Ammon's horn (tissue), 1 donor: ENCODE results near the gene RIBC2.

ENCODE experiments used
- DNase-seq: peaks from one replicate; pipeline ENCODE4 v3.0.0-alpha.2; 2016; ENCODE audit warnings: low spot score

RIBC2 gene

GRCh38 chr22:45473626-45474237, 60.2 kb downstream of the RIBC2 start:
- no peak for DNase-seq

DNA sequence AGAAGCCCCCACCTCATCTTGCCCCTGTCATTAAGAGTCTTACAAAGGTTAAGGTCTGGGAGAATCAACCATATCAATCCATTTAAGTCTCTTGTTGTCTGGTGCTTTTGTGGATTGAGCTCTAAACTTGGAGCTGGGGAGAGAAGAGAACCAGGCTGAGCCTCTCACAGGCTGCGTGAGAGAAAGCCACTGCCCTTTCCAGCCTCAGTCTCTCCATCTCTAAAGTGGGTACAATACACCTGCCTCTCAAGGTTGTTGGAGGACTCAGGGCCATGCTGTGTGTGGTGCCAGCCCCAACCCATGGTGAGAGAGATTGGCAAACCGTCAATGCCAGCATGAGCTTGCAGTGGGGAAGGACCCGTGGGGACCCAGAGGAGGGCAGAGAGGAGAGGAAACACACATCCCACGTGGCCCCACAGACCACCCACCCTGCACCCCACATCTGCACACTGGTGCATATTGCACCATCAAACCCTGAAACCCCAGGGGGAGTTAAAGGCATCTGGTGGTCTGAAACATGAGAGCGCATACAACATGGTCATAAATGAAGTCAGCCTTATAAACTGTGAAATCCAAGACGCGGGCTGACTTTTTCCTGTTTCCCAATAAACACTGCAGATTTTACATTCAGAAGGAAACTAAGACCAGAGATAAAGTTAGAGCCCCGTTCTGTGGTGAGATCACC, 61.7 kb downstream of the RIBC2 start:
- DNase-seq: no peak

DNA sequence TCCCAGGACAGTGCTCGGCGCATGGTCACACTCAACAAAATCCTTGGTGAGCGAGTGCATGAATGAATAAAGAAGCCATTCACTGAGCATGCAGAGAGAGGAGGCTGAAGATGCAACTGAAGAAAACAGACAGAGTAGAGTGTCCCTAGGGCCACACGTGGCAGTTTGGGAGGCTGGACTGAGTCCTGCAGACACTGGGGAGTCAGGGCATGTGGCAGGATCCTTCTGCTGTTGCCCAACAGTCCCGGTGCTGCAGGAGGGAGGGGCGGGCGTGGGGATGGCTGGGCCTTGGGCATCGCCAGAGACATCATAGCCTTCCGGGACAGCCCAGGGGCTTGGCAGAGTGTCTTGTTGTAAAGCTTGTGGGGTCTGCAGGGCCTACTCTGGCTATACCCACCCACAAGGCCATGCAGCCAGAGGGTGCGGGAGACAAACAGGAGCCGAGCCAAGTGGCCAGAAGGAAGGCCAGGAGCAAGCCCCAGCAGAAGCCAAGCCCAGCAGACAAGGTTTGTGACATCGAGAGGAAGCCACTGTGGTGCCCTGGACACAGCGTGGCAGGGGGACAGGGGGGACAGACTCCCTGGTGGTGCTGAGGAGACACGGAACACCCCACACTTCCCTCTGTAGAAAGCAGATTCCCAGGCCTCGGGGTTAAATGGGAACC, 62.5 kb downstream of the RIBC2 start:
- no peak for DNase-seq

DNA sequence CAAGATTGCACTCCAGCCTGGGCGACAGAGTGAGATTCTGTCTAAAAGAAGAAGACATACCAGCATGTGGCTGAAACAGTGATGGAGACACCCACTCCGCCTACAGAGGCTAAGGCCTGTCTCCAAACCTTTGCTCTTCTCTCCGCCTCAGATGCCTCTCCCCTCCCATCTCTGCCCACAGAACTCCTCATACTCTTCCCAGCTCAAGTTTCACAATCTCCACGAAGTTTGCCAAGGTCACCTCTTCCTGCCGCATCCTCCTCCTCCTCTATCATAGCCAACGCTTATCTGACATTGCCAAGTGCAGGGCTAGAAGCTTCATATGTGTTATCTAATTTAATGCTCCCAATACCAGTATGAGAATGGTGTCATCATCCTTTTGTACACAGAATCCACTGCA, 63.3 kb downstream of the RIBC2 start:
- no peak for DNase-seq

DNA sequence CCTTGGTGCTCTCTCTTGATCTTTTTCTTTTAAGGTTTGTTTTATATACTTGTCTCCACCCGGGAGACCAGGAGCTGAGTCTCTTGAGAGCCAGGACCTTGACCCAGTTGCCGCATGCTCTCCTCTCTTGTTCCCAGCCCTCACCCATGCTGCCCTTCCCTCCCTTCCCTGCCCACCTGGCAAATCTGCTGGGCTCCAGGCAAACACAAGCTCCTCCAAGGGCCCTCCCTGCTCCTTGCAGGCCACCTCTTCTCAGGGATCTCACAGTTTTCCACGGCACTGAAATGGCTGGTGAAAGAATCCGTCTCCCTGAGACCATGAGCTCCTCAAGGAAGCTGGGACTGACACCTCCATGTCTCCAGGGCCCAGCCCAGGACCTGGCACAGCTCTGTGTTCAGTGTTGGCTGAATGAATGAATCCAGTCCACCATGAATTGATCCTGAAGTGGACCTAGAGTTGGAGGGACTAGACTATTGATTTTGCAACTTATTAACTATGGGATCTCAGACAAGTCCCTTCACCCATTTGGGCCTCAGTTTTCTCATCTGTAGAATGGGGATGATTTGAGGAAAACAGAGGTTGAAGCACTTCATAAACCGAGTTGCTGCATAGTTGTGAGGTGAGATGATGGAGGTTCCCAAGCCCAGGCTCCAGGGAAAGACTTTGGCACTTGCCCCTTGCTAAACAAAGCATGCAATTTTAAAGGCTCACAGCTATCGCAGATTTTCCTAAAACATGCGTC, 64.0 kb downstream of the RIBC2 start:
- no peak for DNase-seq

- DNase-seq: no peak
These were observed 64.7 kb downstream of the RIBC2 start for GRCh38 chr22:45478108-45478771.

DNA sequence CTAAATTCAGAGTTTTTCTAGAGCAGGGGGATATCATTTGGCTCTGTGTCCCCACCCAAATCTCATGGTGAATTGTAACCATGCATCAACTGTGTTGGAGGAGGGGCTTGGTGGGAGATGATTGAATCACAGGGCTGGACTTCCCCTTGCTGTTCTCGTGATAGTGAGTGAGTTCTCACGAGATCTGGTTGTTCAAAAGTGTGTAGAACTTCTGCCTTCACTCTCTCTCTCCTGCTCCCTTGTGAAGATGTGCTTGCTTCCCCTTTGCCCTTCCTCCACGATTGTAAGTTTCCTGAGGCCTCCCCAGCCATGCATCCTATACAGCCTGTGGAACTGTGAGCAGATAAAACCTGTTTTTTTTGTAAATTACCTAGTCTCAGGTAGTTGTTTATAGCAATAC, 67.2 kb downstream of the RIBC2 start:
- no peak for DNase-seq

DNA sequence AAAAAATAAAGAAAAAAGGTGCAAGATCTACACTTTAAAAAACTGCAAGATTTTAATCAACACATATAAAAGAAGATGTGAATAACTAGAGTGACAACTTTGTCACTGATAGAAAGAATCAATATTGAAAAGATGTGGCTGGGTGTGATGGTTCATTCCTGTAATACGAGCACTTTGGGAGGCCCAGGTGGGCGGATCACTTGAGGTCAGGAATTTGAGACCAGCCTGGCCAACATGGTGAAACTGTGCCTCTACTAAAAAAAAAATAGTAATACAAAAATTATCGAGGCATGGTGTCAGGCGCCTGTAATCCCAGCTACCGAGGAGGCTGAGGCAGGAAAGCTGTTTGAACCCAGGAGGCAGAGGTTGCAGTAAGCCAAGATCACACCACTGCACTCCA, 68.2 kb downstream of the RIBC2 start:
- DNase-seq: no peak
